HG03442 (cell line): ENCODE results near the gene PFKFB1.
"Not testable (repeated sequence)": the region's sequence is repeated elsewhere in the genome, so short reads cannot be mapped to it uniquely, and the experiment has no call there.

Source experiments
- ATAC-seq: cut with Tn5 transposase; IDR thresholded peaks from one replicate; pipeline ENCODE4 v1.9.1; 2021; ENCODE audit warnings: mild to moderate bottlenecking, moderate library complexity; ENCODE audit not compliant: unreplicated experiment

The PFKFB1 gene

GRCh38 chrX:54994668-54995351, 822 bp upstream of the PFKFB1 start:
- ATAC-seq, result no peak

GRCh38 chrX:54992911-54993622, 921 bp downstream of the PFKFB1 start:
- ATAC-seq, result no peak

GRCh38 chrX:54991706-54992105, 2.3 kb downstream of the PFKFB1 start:
- ATAC-seq, result no peak

- not testable (repeated sequence) for ATAC-seq
Observed at GRCh38 chrX:54983306-54983705, 10.7 kb downstream of the PFKFB1 start.

- ATAC-seq, result no peak
Observed at GRCh38 chrX:54980334-54980733, 13.7 kb downstream of the PFKFB1 start.

- ATAC-seq, result no peak
Observed at GRCh38 chrX:54979432-54979831, 14.6 kb downstream of the PFKFB1 start.

GRCh38 chrX:54978448-54978847, 15.5 kb downstream of the PFKFB1 start:
- no peak for ATAC-seq

GRCh38 chrX:54977387-54977786, 16.6 kb downstream of the PFKFB1 start:
- no peak for ATAC-seq

GRCh38 chrX:54964766-54965497, 29.1 kb downstream of the PFKFB1 start:
- no peak for ATAC-seq

- ATAC-seq, result no peak
Observed at GRCh38 chrX:54961750-54962149, 32.2 kb downstream of the PFKFB1 start.

- no peak for ATAC-seq
Observed at GRCh38 chrX:54950730-54951375, 43.1 kb downstream of the PFKFB1 start.

- no peak for ATAC-seq
Observed at GRCh38 chrX:54945224-54945623, 48.8 kb downstream of the PFKFB1 start.

GRCh38 chrX:54944816-54945215, 49.2 kb downstream of the PFKFB1 start:
- ATAC-seq, result no peak

- ATAC-seq, result no peak
Observed at GRCh38 chrX:54937416-54937815, 56.6 kb downstream of the PFKFB1 start.

GRCh38 chrX:54935306-54935705, 58.7 kb downstream of the PFKFB1 start:
- no peak for ATAC-seq

GRCh38 chrX:54934890-54935289, 59.1 kb downstream of the PFKFB1 start:
- ATAC-seq, result no peak

GRCh38 chrX:54934058-54934457, 59.9 kb downstream of the PFKFB1 start:
- ATAC-seq, result no peak

- no peak for ATAC-seq
Observed at GRCh38 chrX:54933150-54933826, 60.7 kb downstream of the PFKFB1 start.

GRCh38 chrX:54931107-54931506, 62.9 kb downstream of the PFKFB1 start:
- no peak for ATAC-seq

- ATAC-seq, result no peak
Observed at GRCh38 chrX:54930291-54931049, 63.5 kb downstream of the PFKFB1 start.
